Activated CD4-positive, alpha-beta T cell treated with anti-CD3 and anti-CD28 coated beads for 36 hours (primary cell): Measurements from ENCODE around the gene FCHSD2. TPM values are rescaled to one million over a fixed set of nuclear protein-coding genes. Genes with fewer than 3 reads are reported as not detected.

Experiments used
- ATAC-seq: fragments of 200-7000 bp; cut with Tn5 transposase; one replicate; pipeline ENCODE4 v1.10.0; 2021; ENCODE audit warnings: mild to moderate bottlenecking, moderate library complexity
- CTCF ChIA-PET: fragments of 350-600 bp; sonication (Branson Sonifier 250); formaldehyde crosslinking; loops from one replicate; lab custom pipeline; 2021; ENCODE audit warnings: antibody characterized with exemption; lab: Charles Lee
- POLR2A ChIA-PET: fragments of 350-600 bp; sonication (Branson Sonifier 250); formaldehyde crosslinking; loops from one replicate; lab custom pipeline; 2021; ENCODE audit warnings: antibody characterized with exemption, inconsistent platforms; lab: Charles Lee
- DNase-seq: peaks from one replicate; pipeline ENCODE4 v3.0.0-alpha.2; 2020
- H3K27ac Mint-ChIP-seq: one replicate; pipeline ENCODE4 v1.8.0; 2021; ENCODE audit warnings: mixed read lengths
- H3K27me3 Mint-ChIP-seq: one replicate; pipeline ENCODE4 v1.8.0; 2021; ENCODE audit warnings: mixed read lengths
- H3K36me3 Mint-ChIP-seq: one replicate; pipeline ENCODE4 v1.8.0; 2021; ENCODE audit warnings: low read depth, mixed read lengths
- H3K4me1 Mint-ChIP-seq: one replicate; pipeline ENCODE4 v1.8.0; 2021; ENCODE audit warnings: mixed read lengths
- H3K4me3 Mint-ChIP-seq: one replicate; pipeline ENCODE4 v1.8.0; 2021; ENCODE audit warnings: mild to moderate bottlenecking, moderate library complexity, mixed read lengths
- H3K9me3 Mint-ChIP-seq: one replicate; pipeline ENCODE4 v1.8.0; 2021; ENCODE audit warnings: low read depth, mixed read lengths
- intact Hi-C, 2 experiments: fragments of 100-400 bp; cut with DNase I in 1 of 2; cut with micrococcal nuclease in 1 of 2; formaldehyde crosslinking; loops; one replicate each; pipeline versions ENCODE4 v1.14.2 to v1.15.1; 2022 to 2024; cut with DNase I, micrococcal nuclease
- total RNA-seq, 2 experiments: library from RNA; stranded (reverse); gene quantifications; one replicate each; pipeline ENCODE4 v1.2.3, GENCODE V29; 2021

FCHSD2 gene
- total RNA-seq, 2 experiments from 2014 or later, result 24.1 to 24.7 TPM

- ATAC-seq (peak; percentile 95), DNase-seq (peak; percentile 77)
- no peaks in the 10 kb centered on the region for H3K9me3 Mint-ChIP-seq
- H3K4me3 Mint-ChIP-seq, result peak overlapping the region; percentile 40
- H3K27me3 Mint-ChIP-seq, result peaks cover 2% of the 10 kb centered on the region
- no peaks in the 10 kb centered on the region for H3K36me3 Mint-ChIP-seq
- POLR2A ChIA-PET, result no interaction called here
- intact Hi-C loops, result loop anchor here (1.0 kb wide), 3 partner anchors 52 to 104 kb away; no protein-coding TSS in a partner anchor
- CTCF ChIA-PET, result interaction anchor here (0.6 to 2.4 kb wide), 20 partner anchors 8 to 469 kb away, joined by 3 to 9 read pairs (median 4); no protein-coding TSS in a partner anchor
- H3K4me1 Mint-ChIP-seq, result peaks cover 6% of the 10 kb centered on the region
- no peak overlapping the region for H3K27ac Mint-ChIP-seq
Measured at GRCh38 chr11:73184953-73185671, 43.0 kb upstream of the FCHSD2 start.

GRCh38 chr11:73182824-73183321 lies 40.8 kb upstream of the FCHSD2 start:
- Mint-ChIP-seq H3K27me3 (peaks cover 2% of the 10 kb centered on the region), H3K9me3 (no peaks in the 10 kb centered on the region), H3K4me1 (peaks cover 6% of the 10 kb centered on the region), H3K4me3 (no peak overlapping the region), H3K36me3 (no peaks in the 10 kb centered on the region), H3K27ac (no peak overlapping the region)
- intact Hi-C loops, result no loop called here
- ATAC-seq (no peak), DNase-seq (no peak)
- ChIA-PET CTCF (interaction anchor here (0.5 to 2.1 kb wide), 11 partner anchors 8 to 478 kb away, joined by 3 to 8 read pairs (median 3); no protein-coding TSS in a partner anchor), POLR2A (interaction anchor here (0.6 kb wide), 1 partner anchor 336 kb away, joined by 3 read pairs; no protein-coding TSS in a partner anchor)

GRCh38 chr11:73178681-73179080 lies 36.6 kb upstream of the FCHSD2 start:
- H3K27me3 Mint-ChIP-seq, result no peaks in the 10 kb centered on the region
- no peaks in the 10 kb centered on the region for H3K36me3 Mint-ChIP-seq
- H3K4me3 Mint-ChIP-seq, result no peak overlapping the region
- H3K27ac Mint-ChIP-seq, result no peak overlapping the region
- DNase-seq, result no peak
- no peaks in the 10 kb centered on the region for H3K9me3 Mint-ChIP-seq
- no peaks in the 10 kb centered on the region for H3K4me1 Mint-ChIP-seq
- no peak for ATAC-seq
- intact Hi-C loops, result loop anchor here (1.0 to 10.0 kb wide), 6 partner anchors 254 to 704 kb away; no protein-coding TSS in a partner anchor
- ChIA-PET CTCF (interaction anchor here (0.6 to 3.7 kb wide), 30 partner anchors 9 to 474 kb away, joined by 3 to 55 read pairs (median 4); no protein-coding TSS in a partner anchor), POLR2A (no interaction called here)

GRCh38 chr11:73177778-73178539 lies 35.8 kb upstream of the FCHSD2 start:
- peak; percentile 89 for DNase-seq
- peak; percentile 100 for ATAC-seq
- Mint-ChIP-seq H3K36me3 (no peaks in the 10 kb centered on the region), H3K4me3 (no peak overlapping the region), H3K27ac (no peak overlapping the region), H3K9me3 (no peaks in the 10 kb centered on the region), H3K4me1 (no peaks in the 10 kb centered on the region), H3K27me3 (no peaks in the 10 kb centered on the region)
- ChIA-PET POLR2A (interaction anchor here (0.8 kb wide), 1 partner anchor 346 kb away, joined by 4 read pairs; no protein-coding TSS in a partner anchor), CTCF (interaction anchor here (0.5 to 3.7 kb wide), 49 partner anchors 9 to 803 kb away, joined by 3 to 55 read pairs (median 4); no protein-coding TSS in a partner anchor)
- intact Hi-C loops, result loop anchor here (1.0 to 10.0 kb wide), 6 partner anchors 254 to 703 kb away; no protein-coding TSS in a partner anchor

- Mint-ChIP-seq H3K9me3 (no peaks in the 10 kb centered on the region), H3K36me3 (no peaks in the 10 kb centered on the region), H3K27ac (no peak overlapping the region), H3K4me1 (no peaks in the 10 kb centered on the region), H3K27me3 (no peaks in the 10 kb centered on the region), H3K4me3 (no peak overlapping the region)
- POLR2A ChIA-PET, result interaction anchor here (0.8 kb wide), 1 partner anchor 345 kb away, joined by 4 read pairs; no protein-coding TSS in a partner anchor
- CTCF ChIA-PET, result interaction anchor here (0.5 to 3.7 kb wide), 36 partner anchors 10 to 804 kb away, joined by 3 to 55 read pairs (median 5); no protein-coding TSS in a partner anchor
- DNase-seq (no peak), ATAC-seq (no peak)
- intact Hi-C loops, result loop anchor here (5.0 to 10.0 kb wide), 2 partner anchors 450 to 703 kb away; no protein-coding TSS in a partner anchor
Measured at GRCh38 chr11:73177380-73177777, 35.3 kb upstream of the FCHSD2 start.

GRCh38 chr11:73176874-73177155 lies 34.7 kb upstream of the FCHSD2 start:
- ChIA-PET POLR2A (no interaction called here), CTCF (interaction anchor here (0.7 to 3.7 kb wide), 11 partner anchors 12 to 451 kb away, joined by 3 to 55 read pairs (median 6); no protein-coding TSS in a partner anchor)
- H3K9me3 Mint-ChIP-seq, result no peaks in the 10 kb centered on the region
- ATAC-seq (no peak), DNase-seq (no peak)
- H3K4me1 Mint-ChIP-seq, result no peaks in the 10 kb centered on the region
- H3K27ac Mint-ChIP-seq, result no peak overlapping the region
- no peaks in the 10 kb centered on the region for H3K36me3 Mint-ChIP-seq
- no peaks in the 10 kb centered on the region for H3K27me3 Mint-ChIP-seq
- no peak overlapping the region for H3K4me3 Mint-ChIP-seq
- intact Hi-C loops, result loop anchor here (5.0 to 10.0 kb wide), 2 partner anchors 450 to 702 kb away; no protein-coding TSS in a partner anchor

- no peak overlapping the region for H3K4me3 Mint-ChIP-seq
- CTCF ChIA-PET, result interaction anchor here (0.7 to 3.7 kb wide), 11 partner anchors 12 to 451 kb away, joined by 3 to 55 read pairs (median 5); no protein-coding TSS in a partner anchor
- no peak for ATAC-seq
- DNase-seq, result no peak
- POLR2A ChIA-PET, result no interaction called here
- no peaks in the 10 kb centered on the region for H3K27me3 Mint-ChIP-seq
- H3K4me1 Mint-ChIP-seq, result no peaks in the 10 kb centered on the region
- intact Hi-C loops, result loop anchor here (5.0 to 10.0 kb wide), 2 partner anchors 449 to 702 kb away; no protein-coding TSS in a partner anchor
- H3K9me3 Mint-ChIP-seq, result no peaks in the 10 kb centered on the region
- no peaks in the 10 kb centered on the region for H3K36me3 Mint-ChIP-seq
- no peak overlapping the region for H3K27ac Mint-ChIP-seq
Measured at GRCh38 chr11:73176145-73176873, 34.2 kb upstream of the FCHSD2 start.

- ChIA-PET POLR2A (no interaction called here), CTCF (interaction anchor here (0.7 to 3.6 kb wide), 5 partner anchors 11 to 450 kb away, joined by 3 to 21 read pairs (median 3); no protein-coding TSS in a partner anchor)
- H3K9me3 Mint-ChIP-seq, result no peaks in the 10 kb centered on the region
- H3K27me3 Mint-ChIP-seq, result no peaks in the 10 kb centered on the region
- no peak for DNase-seq
- no peak overlapping the region for H3K4me3 Mint-ChIP-seq
- no peak for ATAC-seq
- no peaks in the 10 kb centered on the region for H3K36me3 Mint-ChIP-seq
- H3K4me1 Mint-ChIP-seq, result no peaks in the 10 kb centered on the region
- H3K27ac Mint-ChIP-seq, result no peak overlapping the region
- intact Hi-C loops, result loop anchor here (5.0 to 10.0 kb wide), 2 partner anchors 448 to 701 kb away; no protein-coding TSS in a partner anchor
Measured at GRCh38 chr11:73175551-73176144, 33.5 kb upstream of the FCHSD2 start.

- no peaks in the 10 kb centered on the region for H3K4me1 Mint-ChIP-seq
- no peak for DNase-seq
- H3K9me3 Mint-ChIP-seq, result no peaks in the 10 kb centered on the region
- no peaks in the 10 kb centered on the region for H3K27me3 Mint-ChIP-seq
- intact Hi-C loops, result loop anchor here in 1 of 2 experiments (10.0 kb wide), 1 partner anchor 700 kb away; no protein-coding TSS in a partner anchor
- H3K36me3 Mint-ChIP-seq, result no peaks in the 10 kb centered on the region
- H3K4me3 Mint-ChIP-seq, result no peak overlapping the region
- no peak for ATAC-seq
- ChIA-PET CTCF (interaction anchor here (1.0 to 1.2 kb wide), 2 partner anchors 10 to 342 kb away, joined by 3 to 4 read pairs; no protein-coding TSS in a partner anchor), POLR2A (no interaction called here)
- no peak overlapping the region for H3K27ac Mint-ChIP-seq
Measured at GRCh38 chr11:73174495-73174791, 32.3 kb upstream of the FCHSD2 start.
